ENCODE data around the gene ADK. TPM values are rescaled to one million over a fixed set of nuclear protein-coding genes. Genes with fewer than 3 reads are reported as not detected.

Gene ADK
- total RNA-seq, 4 donors from 2014 or later = 15.9 to 28.8 (median 23.3) TPM

GRCh38 chr10:74685564-74685963, 534.5 kb downstream of the ADK start:
- Histone ChIP-seq H3K4me1 (no peaks in the 10 kb centered on the region), H3K4me3 (no peak overlapping the region), H3K9me3 (no peaks in the 10 kb centered on the region), H3K27me3 (no peaks in the 10 kb centered on the region), H3K36me3 (no peaks in the 10 kb centered on the region), H3K27ac (no peak overlapping the region)
- intact Hi-C loops (cut with DNase I; ENCODE audit: low total_unique reads) = no loop called here
- in situ Hi-C loops (cut with MboI; ENCODE audit: low sequenced_read_pairs in 4 of 4) = no loop called here
- TF ChIP-seq CTCF (IDR thresholded peaks at IDR 0.05 in 4 of 5, conservative IDR thresholded peaks at IDR 0.05 in 1 of 5) (no peak), POLR2A (IDR thresholded peaks at IDR 0.05) (no peak)
- ATAC-seq (no peak), DNase-seq (no peak)

GRCh38 chr10:74690393-74690792, 539.4 kb downstream of the ADK start:
- Histone ChIP-seq H3K4me1 (no peaks in the 10 kb centered on the region), H3K9me3 (no peaks in the 10 kb centered on the region), H3K36me3 (no peaks in the 10 kb centered on the region), H3K27ac (no peak overlapping the region), H3K27me3 (no peaks in the 10 kb centered on the region), H3K4me3 (no peak overlapping the region)
- DNase-seq = no peak
- in situ Hi-C loops (cut with MboI; ENCODE audit: low sequenced_read_pairs in 4 of 4) (no loop called here), intact Hi-C loops (cut with DNase I; ENCODE audit: low total_unique reads) (no loop called here)
- no peak for ATAC-seq
- TF ChIP-seq POLR2A (IDR thresholded peaks at IDR 0.05) (no peak), CTCF (IDR thresholded peaks at IDR 0.05 in 4 of 5, conservative IDR thresholded peaks at IDR 0.05 in 1 of 5) (no peak)

GRCh38 chr10:74691164-74691563, 540.1 kb downstream of the ADK start:
- H3K27ac ChIP-seq = no peak overlapping the region
- no peak for ATAC-seq
- no peaks in the 10 kb centered on the region for H3K4me1 ChIP-seq
- in situ Hi-C loops (cut with MboI; ENCODE audit: low sequenced_read_pairs in 4 of 4) = no loop called here
- H3K27me3 ChIP-seq = no peaks in the 10 kb centered on the region
- DNase-seq = no peak
- intact Hi-C loops (cut with DNase I; ENCODE audit: low total_unique reads) = no loop called here
- no peaks in the 10 kb centered on the region for H3K9me3 ChIP-seq
- H3K4me3 ChIP-seq = no peak overlapping the region
- TF ChIP-seq CTCF (IDR thresholded peaks at IDR 0.05 in 4 of 5, conservative IDR thresholded peaks at IDR 0.05 in 1 of 5) (no peak), POLR2A (IDR thresholded peaks at IDR 0.05) (no peak)
- no peaks in the 10 kb centered on the region for H3K36me3 ChIP-seq

GRCh38 chr10:74704629-74705357, 553.8 kb downstream of the ADK start:
- no peaks in the 10 kb centered on the region for H3K36me3 ChIP-seq
- DNase-seq (no peak), ATAC-seq (no peak)
- H3K9me3 ChIP-seq = no peaks in the 10 kb centered on the region
- peaks cover 0 to 4% of the 10 kb centered on the region in 2 donors for H3K4me1 ChIP-seq
- H3K27ac ChIP-seq = no peak overlapping the region
- no peaks in the 10 kb centered on the region for H3K27me3 ChIP-seq
- in situ Hi-C loops (cut with MboI; ENCODE audit: low sequenced_read_pairs in 4 of 4) (no loop called here), intact Hi-C loops (cut with DNase I; ENCODE audit: low total_unique reads) (no loop called here)
- H3K4me3 ChIP-seq = no peak overlapping the region
- no peak for TF ChIP-seq POLR2A (IDR thresholded peaks at IDR 0.05)
- no peak for TF ChIP-seq CTCF (IDR thresholded peaks at IDR 0.05 in 4 of 5, conservative IDR thresholded peaks at IDR 0.05 in 1 of 5)
